DND-41 (cell line): ENCODE results near the gene RAD23A.

Experiments used
- EZH2 ChIP-seq: IDR thresholded peaks from 3 replicates; pipeline ENCODE4 v1.6.1; 2012; ENCODE audit warnings: borderline replicate concordance, low read depth, mild to moderate bottlenecking, moderate library complexity, low read length, inconsistent platforms; ENCODE audit not compliant: severe bottlenecking
- TF ChIP-seq, protein P1 (sequence below): IDR thresholded peaks from 2 replicates; pipeline ENCODE4 v1.5.1; 2012; ENCODE audit warnings: borderline replicate concordance, low read length, moderate library complexity, mild to moderate bottlenecking; ENCODE audit not compliant: poor library complexity, severe bottlenecking; ENCODE audit errors: extremely low read depth

DNA sequence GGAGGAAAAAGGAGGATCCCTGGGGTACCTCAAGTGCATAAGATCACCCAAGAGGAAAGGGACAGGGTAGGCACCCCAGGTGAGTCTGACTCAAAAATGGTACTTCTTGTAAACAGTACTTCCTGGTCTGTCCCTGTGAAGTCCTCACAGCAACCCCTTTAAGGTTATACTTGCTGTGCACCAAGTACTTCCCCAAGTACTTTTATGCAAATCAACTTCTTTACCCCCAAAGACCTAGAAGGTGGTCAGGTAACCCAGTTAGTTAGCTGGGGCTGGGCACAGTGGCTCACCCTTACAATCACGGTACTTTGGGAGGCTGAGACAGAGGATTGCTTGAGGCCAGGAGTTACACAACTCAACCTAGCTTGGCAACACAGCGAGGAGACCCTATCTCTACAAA lies 4.8 kb upstream of the RAD23A start:
- TF ChIP-seq, protein P1, sequence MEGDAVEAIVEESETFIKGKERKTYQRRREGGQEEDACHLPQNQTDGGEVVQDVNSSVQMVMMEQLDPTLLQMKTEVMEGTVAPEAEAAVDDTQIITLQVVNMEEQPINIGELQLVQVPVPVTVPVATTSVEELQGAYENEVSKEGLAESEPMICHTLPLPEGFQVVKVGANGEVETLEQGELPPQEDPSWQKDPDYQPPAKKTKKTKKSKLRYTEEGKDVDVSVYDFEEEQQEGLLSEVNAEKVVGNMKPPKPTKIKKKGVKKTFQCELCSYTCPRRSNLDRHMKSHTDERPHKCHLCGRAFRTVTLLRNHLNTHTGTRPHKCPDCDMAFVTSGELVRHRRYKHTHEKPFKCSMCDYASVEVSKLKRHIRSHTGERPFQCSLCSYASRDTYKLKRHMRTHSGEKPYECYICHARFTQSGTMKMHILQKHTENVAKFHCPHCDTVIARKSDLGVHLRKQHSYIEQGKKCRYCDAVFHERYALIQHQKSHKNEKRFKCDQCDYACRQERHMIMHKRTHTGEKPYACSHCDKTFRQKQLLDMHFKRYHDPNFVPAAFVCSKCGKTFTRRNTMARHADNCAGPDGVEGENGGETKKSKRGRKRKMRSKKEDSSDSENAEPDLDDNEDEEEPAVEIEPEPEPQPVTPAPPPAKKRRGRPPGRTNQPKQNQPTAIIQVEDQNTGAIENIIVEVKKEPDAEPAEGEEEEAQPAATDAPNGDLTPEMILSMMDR, result no peak
- TF ChIP-seq EZH2, result no peak
